Chondrocyte (in vitro differentiated cells): ENCODE data around the gene FUT4. TPM values are rescaled to one million over a fixed set of nuclear protein-coding genes. Genes with fewer than 3 reads are reported as not detected.

Experiments
- DNase-seq: peaks from one replicate; pipeline ENCODE4 v3.0.0; 2021; ENCODE audit warnings: mixed read lengths, low spot score
- H3K27ac Mint-ChIP-seq: one replicate; pipeline ENCODE4 v1.8.0; 2021; ENCODE audit warnings: mild to moderate bottlenecking, moderate library complexity, mixed read lengths; ENCODE audit not compliant: unreplicated experiment
- H3K27me3 Mint-ChIP-seq: 2 replicates; pipeline ENCODE4 v1.8.0; 2021; ENCODE audit warnings: low read depth, mixed read lengths
- H3K36me3 Mint-ChIP-seq: 2 replicates; pipeline ENCODE4 v1.8.0; 2021; ENCODE audit warnings: low read depth, mixed read lengths
- H3K4me1 Mint-ChIP-seq: 2 replicates; pipeline ENCODE4 v1.8.0; 2021; ENCODE audit warnings: low read depth, mild to moderate bottlenecking, mixed read lengths
- H3K4me3 Mint-ChIP-seq: one replicate; pipeline ENCODE4 v1.8.0; 2021; ENCODE audit warnings: mild to moderate bottlenecking, moderate library complexity, mixed read lengths; ENCODE audit not compliant: unreplicated experiment
- H3K9me3 Mint-ChIP-seq: 2 replicates; pipeline ENCODE4 v1.8.0; 2021; ENCODE audit warnings: low read depth, mixed read lengths
- total RNA-seq: library from RNA; stranded (reverse); gene quantifications from 3 replicates; pipeline ENCODE4 v1.2.1, GENCODE V29; 2021
- TF ChIP-seq, protein P1 (sequence below): fragments of 200-600 bp; sonication (generic); IDR thresholded peaks from 2 replicates; pipeline ENCODE4 v1.5.0; 2021; ENCODE audit warnings: antibody characterized with exemption, mild to moderate bottlenecking, moderate library complexity

The FUT4 gene
- total RNA-seq, 1 donor from 2014 or later: 7.7 TPM

DNA sequence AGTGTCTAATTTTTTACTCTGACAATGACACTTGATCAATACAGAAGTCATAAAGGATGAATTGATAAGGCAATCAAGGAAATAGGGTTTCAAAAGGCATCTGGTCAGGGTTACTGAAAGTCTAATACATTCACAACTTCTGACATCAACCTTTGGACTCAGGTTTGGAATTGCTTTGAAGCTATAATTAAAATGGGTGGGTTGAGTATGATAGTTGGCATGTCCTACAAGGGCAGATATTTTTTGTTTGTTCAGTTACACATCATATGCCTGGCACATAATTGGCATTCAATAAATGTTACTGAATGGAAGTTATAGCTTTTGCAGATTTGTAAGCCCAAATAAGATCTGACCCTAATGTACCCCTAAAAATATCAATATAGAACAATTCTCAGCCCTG, 7.3 kb upstream of the FUT4 start:
- Mint-ChIP-seq H3K4me3 (no peak overlapping the region), H3K36me3 (no peaks in the 10 kb centered on the region), H3K4me1 (peaks cover 44% of the 10 kb centered on the region), H3K9me3 (no peaks in the 10 kb centered on the region), H3K27ac (no peak overlapping the region), H3K27me3 (no peaks in the 10 kb centered on the region)
- TF ChIP-seq, protein P1, sequence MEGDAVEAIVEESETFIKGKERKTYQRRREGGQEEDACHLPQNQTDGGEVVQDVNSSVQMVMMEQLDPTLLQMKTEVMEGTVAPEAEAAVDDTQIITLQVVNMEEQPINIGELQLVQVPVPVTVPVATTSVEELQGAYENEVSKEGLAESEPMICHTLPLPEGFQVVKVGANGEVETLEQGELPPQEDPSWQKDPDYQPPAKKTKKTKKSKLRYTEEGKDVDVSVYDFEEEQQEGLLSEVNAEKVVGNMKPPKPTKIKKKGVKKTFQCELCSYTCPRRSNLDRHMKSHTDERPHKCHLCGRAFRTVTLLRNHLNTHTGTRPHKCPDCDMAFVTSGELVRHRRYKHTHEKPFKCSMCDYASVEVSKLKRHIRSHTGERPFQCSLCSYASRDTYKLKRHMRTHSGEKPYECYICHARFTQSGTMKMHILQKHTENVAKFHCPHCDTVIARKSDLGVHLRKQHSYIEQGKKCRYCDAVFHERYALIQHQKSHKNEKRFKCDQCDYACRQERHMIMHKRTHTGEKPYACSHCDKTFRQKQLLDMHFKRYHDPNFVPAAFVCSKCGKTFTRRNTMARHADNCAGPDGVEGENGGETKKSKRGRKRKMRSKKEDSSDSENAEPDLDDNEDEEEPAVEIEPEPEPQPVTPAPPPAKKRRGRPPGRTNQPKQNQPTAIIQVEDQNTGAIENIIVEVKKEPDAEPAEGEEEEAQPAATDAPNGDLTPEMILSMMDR: no peak
- no peak for DNase-seq

- Mint-ChIP-seq H3K9me3 (no peaks in the 10 kb centered on the region), H3K4me1 (peaks cover 43% of the 10 kb centered on the region), H3K27ac (peak overlapping the region; percentile 64), H3K4me3 (no peak overlapping the region), H3K27me3 (no peaks in the 10 kb centered on the region), H3K36me3 (no peaks in the 10 kb centered on the region)
- no peak for DNase-seq
- TF ChIP-seq, protein P1: no peak
Observed at GRCh38 chr11:94537031-94537600, 6.6 kb upstream of the FUT4 start.

- DNase-seq: no peak
- TF ChIP-seq, protein P1: no peak
- peaks cover 38% of the 10 kb centered on the region for H3K4me1 Mint-ChIP-seq
- H3K9me3 Mint-ChIP-seq: no peaks in the 10 kb centered on the region
- H3K27ac Mint-ChIP-seq: no peak overlapping the region
- no peaks in the 10 kb centered on the region for H3K36me3 Mint-ChIP-seq
- H3K27me3 Mint-ChIP-seq: no peaks in the 10 kb centered on the region
- no peak overlapping the region for H3K4me3 Mint-ChIP-seq
Observed at GRCh38 chr11:94539420-94539819, 4.3 kb upstream of the FUT4 start.

GRCh38 chr11:94544646-94545263, 1.0 kb downstream of the FUT4 start:
- H3K27ac Mint-ChIP-seq: peak overlapping the region; percentile 77
- H3K36me3 Mint-ChIP-seq: no peaks in the 10 kb centered on the region
- H3K4me3 Mint-ChIP-seq: peak overlapping the region; percentile 96
- TF ChIP-seq, protein P1: no peak
- H3K9me3 Mint-ChIP-seq: no peaks in the 10 kb centered on the region
- no peaks in the 10 kb centered on the region for H3K27me3 Mint-ChIP-seq
- peaks cover 57% of the 10 kb centered on the region for H3K4me1 Mint-ChIP-seq
- no peak for DNase-seq

DNA sequence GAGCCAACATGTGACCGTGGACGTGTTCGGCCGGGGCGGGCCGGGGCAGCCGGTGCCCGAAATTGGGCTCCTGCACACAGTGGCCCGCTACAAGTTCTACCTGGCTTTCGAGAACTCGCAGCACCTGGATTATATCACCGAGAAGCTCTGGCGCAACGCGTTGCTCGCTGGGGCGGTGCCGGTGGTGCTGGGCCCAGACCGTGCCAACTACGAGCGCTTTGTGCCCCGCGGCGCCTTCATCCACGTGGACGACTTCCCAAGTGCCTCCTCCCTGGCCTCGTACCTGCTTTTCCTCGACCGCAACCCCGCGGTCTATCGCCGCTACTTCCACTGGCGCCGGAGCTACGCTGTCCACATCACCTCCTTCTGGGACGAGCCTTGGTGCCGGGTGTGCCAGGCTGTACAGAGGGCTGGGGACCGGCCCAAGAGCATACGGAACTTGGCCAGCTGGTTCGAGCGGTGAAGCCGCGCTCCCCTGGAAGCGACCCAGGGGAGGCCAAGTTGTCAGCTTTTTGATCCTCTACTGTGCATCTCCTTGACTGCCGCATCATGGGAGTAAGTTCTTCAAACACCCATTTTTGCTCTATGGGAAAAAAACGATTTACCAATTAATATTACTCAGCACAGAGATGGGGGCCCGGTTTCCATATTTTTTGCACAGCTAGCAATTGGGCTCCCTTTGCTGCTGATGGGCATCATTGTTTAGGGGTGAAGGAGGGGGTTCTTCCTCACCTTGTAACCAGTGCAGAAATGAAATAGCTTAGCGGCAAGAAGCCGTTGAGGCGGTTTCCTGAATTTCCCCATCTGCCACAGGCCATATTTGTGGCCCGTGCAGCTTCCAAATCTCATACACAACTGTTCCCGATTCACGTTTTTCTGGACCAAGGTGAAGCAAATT, 1.8 kb downstream of the FUT4 start:
- TF ChIP-seq, protein P1: no peak
- H3K4me1 Mint-ChIP-seq: peaks cover 64% of the 10 kb centered on the region
- H3K27me3 Mint-ChIP-seq: no peaks in the 10 kb centered on the region
- no peak for DNase-seq
- H3K9me3 Mint-ChIP-seq: no peaks in the 10 kb centered on the region
- H3K36me3 Mint-ChIP-seq: no peaks in the 10 kb centered on the region
- peak overlapping the region; percentile 96 for H3K4me3 Mint-ChIP-seq
- peak overlapping the region; percentile 82 for H3K27ac Mint-ChIP-seq
